ENCODE results near the gene COPB2.

Gene COPB2

GRCh38 chr3:139307601-139308555 is 81.6 kb downstream of the COPB2 start:
- DNase-seq (ENCODE audit: low read depth in 2 of 2) = no peak
